Sigmoid colon (tissue), 7 donors: ENCODE results near the gene ACTG1. TPM values are rescaled to one million over a fixed set of nuclear protein-coding genes. Genes with fewer than 3 reads are reported as not detected.

Experiments used
- DNase-seq: peaks from one replicate; pipeline ENCODE4 v3.0.0-alpha.2; 2019
- H3K27ac ChIP-seq, 4 donors: fragments of 200-600 bp; sonication (generic); one replicate each; pipeline ENCODE4 v1.5.1; 2016 to 2019; ENCODE audit warnings: mild to moderate bottlenecking in 1 of 4
- H3K27me3 ChIP-seq, 3 donors: fragments of 200-600 bp; sonication (generic); one replicate each; pipeline ENCODE4 v1.5.1; 2019; ENCODE audit warnings: mild to moderate bottlenecking in 1 of 3
- H3K36me3 ChIP-seq, 4 donors: fragments of 200-600 bp; sonication (generic); one replicate each; pipeline ENCODE4 v1.5.1; 2016 to 2019
- H3K4me1 ChIP-seq, 4 donors: fragments of 200-600 bp; sonication (generic); one replicate each; pipeline ENCODE4 v1.5.1; 2017 to 2019
- H3K4me3 ChIP-seq, 4 donors: fragments of 200-600 bp; sonication (generic); one replicate each; pipeline ENCODE4 v1.5.1; 2017 to 2019; ENCODE audit warnings: mild to moderate bottlenecking in 2 of 4, moderate library complexity in 1 of 4
- H3K9me3 ChIP-seq, 4 donors: fragments of 200-600 bp in 3 of 4; sonication (generic) in 3 of 4; one replicate each; pipeline versions ENCODE4 v1.5.1 to v1.6.1; 2013 to 2019
- CTCF ChIP-seq, 4 experiments: fragments of 450-650 bp in 3 of 4; fragments of 200-600 bp in 1 of 4; IDR thresholded peaks; one replicate each; pipeline ENCODE4 v1.5.1; 2016 to 2019; ENCODE audit warnings: antibody characterized with exemption in 4 of 4, mild to moderate bottlenecking in 3 of 4, moderate library complexity in 2 of 4
- EP300 ChIP-seq, 4 donors: sonication (generic); formaldehyde crosslinking; IDR thresholded peaks; one replicate each; pipeline ENCODE4 v1.6.1; 2017; ENCODE audit warnings: antibody characterized with exemption in 4 of 4
- POLR2A ChIP-seq, 2 donors: fragments of 450-650 bp; IDR thresholded peaks; one replicate each; pipeline ENCODE4 v1.6.1; 2016; ENCODE audit warnings: antibody characterized with exemption in 2 of 2, mild to moderate bottlenecking in 2 of 2, moderate library complexity in 2 of 2
- POLR2AphosphoS5 ChIP-seq, 4 donors: sonication (generic); formaldehyde crosslinking; IDR thresholded peaks; one replicate each; pipeline ENCODE4 v1.6.1; 2017; ENCODE audit warnings: antibody characterized with exemption in 4 of 4
- WGBS, 2 donors: extraction: QIAGEN DNeasy Blood & Tissue Kit; methylation state at CpG; one replicate each; pipeline ENCODE4 v1.1.7; 2013; 5-methylcytosine and 5-hydroxymethylcytosine counted together
- intact Hi-C: fragments of 100-400 bp; cut with DNase I; formaldehyde crosslinking; loops from one replicate; pipeline ENCODE4 v1.15.1; 2023
- polyA plus RNA-seq, 3 donors: library from polyadenylated mRNA; stranded (reverse); fragments of 200-250 nt; gene quantifications; one replicate each; pipeline ENCODE4 v1.2.3, GENCODE V29; 2013
- total RNA-seq, 4 donors: library from RNA; depleted of rRNA; stranded (reverse); fragments of >200 nt; gene quantifications; one replicate each; pipeline ENCODE4 v1.1.0, GENCODE V29; 2016
- donor health status: healthy with polysubstance abuse.
- donor health status: Bipolar disorder and iron deficiency.
- donor health status: healthy.

The ACTG1 gene
- total and polyA plus RNA-seq, 7 donors: 1,038 to 4,527 (median 2,003) TPM

DNA sequence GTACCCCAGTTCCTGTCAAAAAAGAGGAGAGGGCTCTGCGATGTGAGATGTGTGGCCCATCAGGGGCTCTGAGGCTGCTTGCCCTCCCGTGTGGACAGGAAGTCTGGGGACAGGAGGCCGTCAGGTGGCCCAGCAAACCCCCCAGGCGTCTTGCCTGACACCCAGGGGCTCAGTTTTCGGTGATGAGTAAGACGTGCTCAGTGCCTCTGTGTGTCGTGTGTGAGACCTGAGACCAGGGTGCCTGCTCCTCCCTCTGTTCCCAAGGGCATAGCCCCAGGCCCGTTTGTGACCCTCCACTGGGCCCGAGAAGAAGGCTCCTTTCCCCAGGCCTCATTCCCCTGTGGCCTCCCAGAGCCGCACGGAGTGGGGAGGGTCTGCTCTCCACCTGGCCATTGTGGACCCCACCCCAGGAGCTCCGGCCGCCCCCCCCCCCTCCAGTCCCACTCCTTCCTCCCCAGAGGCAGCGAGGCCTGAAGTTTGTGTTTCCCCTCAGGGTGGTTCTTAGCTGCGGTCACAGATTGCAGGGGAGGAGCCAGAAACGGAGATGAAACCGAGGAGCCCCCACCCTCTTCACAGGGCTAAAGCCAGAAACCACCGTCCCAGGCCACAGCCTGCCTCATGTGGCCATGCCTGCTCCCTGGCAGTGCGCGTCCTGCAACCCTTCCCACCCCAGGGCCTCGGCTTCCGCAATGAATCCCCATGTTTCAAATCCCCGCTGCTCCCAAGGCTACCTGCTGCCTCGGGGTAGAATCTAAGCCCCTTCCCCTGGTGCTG lies 4.9 kb upstream of the ACTG1 start:
- intact Hi-C loops: no loop called here
- 48 to 77% methylated on average over 24 of the region's 24 CpGs for WGBS, 2 donors
- TF ChIP-seq POLR2AphosphoS5 (IDR thresholded peaks at IDR 0.05) (peak in 1 of 4 donors; percentile 20), EP300 (IDR thresholded peaks at IDR 0.05) (no peak)
- Histone ChIP-seq H3K27me3 (no peaks in the 10 kb centered on the region), H3K27ac (peak overlapping the region; percentile 99 to 100 (median 100)), H3K9me3 (no peaks in the 10 kb centered on the region), H3K4me1 (peaks cover 0 to 61% (median 48%) of the 10 kb centered on the region in 4 donors), H3K4me3 (peak overlapping the region in 3 of 4 donors; percentile 88 to 99 (median 97)), H3K36me3 (no peaks in the 10 kb centered on the region)
- DNase-seq: no peak

- Histone ChIP-seq H3K9me3 (no peaks in the 10 kb centered on the region), H3K27me3 (no peaks in the 10 kb centered on the region), H3K27ac (peak overlapping the region; percentile 99 to 100 (median 100)), H3K4me1 (peaks cover 0 to 61% (median 48%) of the 10 kb centered on the region in 4 donors), H3K36me3 (peaks cover 1 to 4% (median 2%) of the 10 kb centered on the region in 4 donors), H3K4me3 (peak overlapping the region; percentile 2 to 99 (median 92))
- intact Hi-C loops: no loop called here
- DNase-seq: no peak
- 79 to 89% methylated on average over 9 of the region's 9 CpGs for WGBS, 2 donors
- TF ChIP-seq CTCF (IDR thresholded peaks at IDR 0.05) (no peak), POLR2AphosphoS5 (IDR thresholded peaks at IDR 0.05) (no peak), EP300 (IDR thresholded peaks at IDR 0.05) (no peak), POLR2A (IDR thresholded peaks at IDR 0.05) (no peak)
These were observed 4.4 kb upstream of the ACTG1 start for GRCh38 chr17:81517009-81517338.

DNA sequence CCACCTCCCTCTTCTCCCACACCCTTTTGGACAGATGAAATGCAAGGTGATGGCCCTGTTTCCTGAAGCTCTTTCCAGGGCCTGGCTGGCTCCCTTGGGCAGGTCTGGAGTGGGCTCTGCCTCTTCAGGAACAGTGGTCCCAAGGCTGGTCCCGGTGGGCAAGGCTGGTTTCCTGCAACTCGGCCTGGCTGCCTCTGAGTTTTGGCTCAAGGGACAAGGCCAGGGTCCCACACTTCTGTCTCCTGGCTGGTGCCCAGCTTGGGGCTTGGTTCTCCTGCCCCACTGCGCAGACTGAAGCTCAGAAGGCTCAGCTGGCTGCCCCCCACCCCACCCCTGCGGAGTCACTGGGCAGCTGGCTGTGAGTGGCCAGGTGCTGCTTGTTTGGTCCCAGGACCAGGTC lies 3.8 kb upstream of the ACTG1 start:
- Histone ChIP-seq H3K36me3 (peaks cover 7 to 10% (median 8%) of the 10 kb centered on the region in 4 donors), H3K9me3 (no peaks in the 10 kb centered on the region), H3K27me3 (no peaks in the 10 kb centered on the region), H3K4me3 (peak overlapping the region; percentile 2 to 99 (median 92)), H3K27ac (peak overlapping the region; percentile 99 to 100 (median 100)), H3K4me1 (peaks cover 0 to 61% (median 48%) of the 10 kb centered on the region in 4 donors)
- DNase-seq: no peak
- TF ChIP-seq EP300 (IDR thresholded peaks at IDR 0.05) (no peak), POLR2AphosphoS5 (IDR thresholded peaks at IDR 0.05) (no peak)
- 77 to 86% methylated on average over 4 of the region's 4 CpGs for WGBS, 2 donors
- intact Hi-C loops: no loop called here

DNA sequence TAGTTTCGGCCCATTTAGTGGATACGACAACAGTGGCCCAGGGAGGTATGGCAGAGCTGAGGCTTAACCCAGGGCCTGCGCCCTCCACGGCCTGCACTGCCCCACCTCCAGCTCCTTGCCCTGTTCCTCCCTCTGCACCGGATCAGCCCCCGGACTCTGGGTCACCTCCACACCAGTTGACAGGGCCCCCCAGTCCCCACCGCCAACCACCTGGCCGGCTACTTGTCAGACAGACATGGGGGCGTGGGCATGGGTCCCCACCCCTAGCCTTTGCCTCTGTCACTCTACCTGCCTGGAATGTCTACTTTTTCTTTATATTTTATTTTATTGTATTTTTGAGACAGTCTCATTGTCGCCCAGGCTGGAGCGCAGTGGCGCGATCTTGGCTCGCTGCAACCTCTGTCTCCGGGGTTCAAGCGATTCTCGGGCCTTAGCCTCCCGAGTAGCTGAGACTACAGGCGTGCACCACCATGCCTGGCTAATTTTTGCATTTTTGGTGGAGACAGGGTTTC lies 3.0 kb upstream of the ACTG1 start:
- Histone ChIP-seq H3K27me3 (no peaks in the 10 kb centered on the region), H3K9me3 (no peaks in the 10 kb centered on the region), H3K36me3 (peaks cover 15 to 18% (median 16%) of the 10 kb centered on the region in 4 donors), H3K4me1 (peaks cover 0 to 66% (median 48%) of the 10 kb centered on the region in 4 donors), H3K27ac (peak overlapping the region; percentile 99 to 100 (median 100)), H3K4me3 (peak overlapping the region; percentile 88 to 99 (median 96))
- peak; percentile 76 for DNase-seq
- WGBS, 2 donors: 49 to 54% methylated on average over 19 of the region's 19 CpGs
- TF ChIP-seq POLR2AphosphoS5 (IDR thresholded peaks at IDR 0.05): no peak
- TF ChIP-seq POLR2A (IDR thresholded peaks at IDR 0.05): no peak
- TF ChIP-seq EP300 (IDR thresholded peaks at IDR 0.05): no peak
- no peak for TF ChIP-seq CTCF (IDR thresholded peaks at IDR 0.05)
- intact Hi-C loops: loop anchor here (2.0 kb wide), 2 partner anchors 37 to 51 kb away; partner anchors contain the start of gene FAAP100

- no peaks in the 10 kb centered on the region for H3K9me3 ChIP-seq
- intact Hi-C loops: loop anchor here (2.0 kb wide), 2 partner anchors 38 to 52 kb away; partner anchors contain the start of gene FAAP100
- WGBS, 2 donors: 1% methylated on average over 82 of the region's 82 CpGs
- TF ChIP-seq CTCF (IDR thresholded peaks at IDR 0.05) (no peak), POLR2AphosphoS5 (IDR thresholded peaks at IDR 0.05) (peak; percentile 61 to 88 (median 74)), POLR2A (IDR thresholded peaks at IDR 0.05) (peak in 1 of 2 donors; percentile 47), EP300 (IDR thresholded peaks at IDR 0.05) (no peak)
- H3K36me3 ChIP-seq: peaks cover 22 to 25% (median 23%) of the 10 kb centered on the region in 4 donors
- H3K4me1 ChIP-seq: peaks cover 0 to 67% (median 46%) of the 10 kb centered on the region in 4 donors
- peak; percentile 95 for DNase-seq
- H3K27ac ChIP-seq: peak overlapping the region; percentile 99 to 100 (median 100)
- H3K27me3 ChIP-seq: no peaks in the 10 kb centered on the region
- peak overlapping the region; percentile 88 to 99 (median 96) for H3K4me3 ChIP-seq
These were observed 2.3 kb upstream of the ACTG1 start for GRCh38 chr17:81514739-81515529.
